ENCODE results near the gene RAD51C.
A peak's percentile ranks its signal among the peaks of the same experiment; 100 is the strongest.
"Not testable (repeated sequence)": the region's sequence is repeated elsewhere in the genome, so short reads cannot be mapped to it uniquely, and the experiment has no call there.

RAD51C gene

GRCh38 chr17:58741121-58741625 lies 48.8 kb downstream of the RAD51C start:
- DNase-seq (ENCODE audit: low read depth): peak; percentile 17
- no peak overlapping the region for H3K4me3 ChIP-seq (ENCODE audit: low read length)
- TF ChIP-seq, protein P1, sequence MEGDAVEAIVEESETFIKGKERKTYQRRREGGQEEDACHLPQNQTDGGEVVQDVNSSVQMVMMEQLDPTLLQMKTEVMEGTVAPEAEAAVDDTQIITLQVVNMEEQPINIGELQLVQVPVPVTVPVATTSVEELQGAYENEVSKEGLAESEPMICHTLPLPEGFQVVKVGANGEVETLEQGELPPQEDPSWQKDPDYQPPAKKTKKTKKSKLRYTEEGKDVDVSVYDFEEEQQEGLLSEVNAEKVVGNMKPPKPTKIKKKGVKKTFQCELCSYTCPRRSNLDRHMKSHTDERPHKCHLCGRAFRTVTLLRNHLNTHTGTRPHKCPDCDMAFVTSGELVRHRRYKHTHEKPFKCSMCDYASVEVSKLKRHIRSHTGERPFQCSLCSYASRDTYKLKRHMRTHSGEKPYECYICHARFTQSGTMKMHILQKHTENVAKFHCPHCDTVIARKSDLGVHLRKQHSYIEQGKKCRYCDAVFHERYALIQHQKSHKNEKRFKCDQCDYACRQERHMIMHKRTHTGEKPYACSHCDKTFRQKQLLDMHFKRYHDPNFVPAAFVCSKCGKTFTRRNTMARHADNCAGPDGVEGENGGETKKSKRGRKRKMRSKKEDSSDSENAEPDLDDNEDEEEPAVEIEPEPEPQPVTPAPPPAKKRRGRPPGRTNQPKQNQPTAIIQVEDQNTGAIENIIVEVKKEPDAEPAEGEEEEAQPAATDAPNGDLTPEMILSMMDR (conservative IDR thresholded peaks at IDR 0.05; ENCODE audit: low read length): no peak

DNA sequence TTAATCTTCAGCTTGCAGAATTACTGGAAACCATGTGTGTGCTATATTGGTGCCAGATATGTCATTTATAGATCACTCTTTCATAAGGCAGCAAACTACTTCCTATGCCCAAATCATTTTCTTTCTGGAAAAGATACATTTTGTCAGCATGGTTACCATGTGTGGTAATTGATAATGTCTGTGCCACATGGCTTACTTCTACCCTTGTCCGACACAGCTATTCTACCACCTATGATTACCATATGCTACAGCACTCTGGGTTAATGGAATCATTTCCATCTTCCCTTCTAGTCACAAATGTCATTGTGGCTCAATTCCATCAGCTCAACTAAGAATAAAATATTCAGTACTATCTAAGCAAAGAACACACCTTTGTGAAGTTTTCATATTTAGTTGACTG lies 55.3 kb downstream of the RAD51C start:
- H3K4me3 ChIP-seq (ENCODE audit: low read length): no peak overlapping the region
- no peak for DNase-seq (ENCODE audit: low read depth)
- TF ChIP-seq, protein P1 (conservative IDR thresholded peaks at IDR 0.05; ENCODE audit: low read length): no peak

- not testable (repeated sequence) for DNase-seq (ENCODE audit: low read depth); H3K4me3 ChIP-seq (ENCODE audit: low read length)
These were observed 57.2 kb downstream of the RAD51C start for GRCh38 chr17:58749627-58750026.

GRCh38 chr17:58753026-58753425 lies 60.6 kb downstream of the RAD51C start:
- no peak overlapping the region for H3K4me3 ChIP-seq (ENCODE audit: low read length)
- no peak for DNase-seq (ENCODE audit: low read depth)
- TF ChIP-seq, protein P1 (conservative IDR thresholded peaks at IDR 0.05; ENCODE audit: low read length): no peak

DNA sequence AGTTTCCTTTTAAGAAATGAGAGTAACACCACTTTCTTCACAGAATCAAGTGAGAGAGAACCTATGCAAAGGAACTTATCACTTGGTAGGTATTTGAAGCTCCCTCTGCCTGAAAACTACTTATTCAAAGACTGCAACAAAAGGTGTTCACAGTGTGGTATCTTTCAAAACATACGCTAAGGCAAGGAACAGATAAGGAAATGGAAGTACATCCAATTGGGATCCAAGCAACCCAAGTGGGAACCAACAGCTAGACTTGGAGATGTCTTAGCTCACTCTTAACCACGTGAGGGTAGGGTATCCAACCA lies 62.8 kb downstream of the RAD51C start:
- peak overlapping the region; percentile 60 for H3K4me3 ChIP-seq (ENCODE audit: low read length)
- no peak for DNase-seq (ENCODE audit: low read depth)
- TF ChIP-seq, protein P1 (conservative IDR thresholded peaks at IDR 0.05; ENCODE audit: low read length): no peak

- peak within 1 kb of the TSS; percentile 60 for H3K4me3 ChIP-seq (ENCODE audit: low read length)
- TF ChIP-seq, protein P1 (conservative IDR thresholded peaks at IDR 0.05; ENCODE audit: low read length): no peak
- DNase-seq (ENCODE audit: low read depth): peak; percentile 12
These were observed 63.3 kb downstream of the RAD51C start, which contains the start of gene PPM1E for GRCh38 chr17:58755577-58756245. Gene PPM1E (plus strand): TSS chr17:58755854.

DNA sequence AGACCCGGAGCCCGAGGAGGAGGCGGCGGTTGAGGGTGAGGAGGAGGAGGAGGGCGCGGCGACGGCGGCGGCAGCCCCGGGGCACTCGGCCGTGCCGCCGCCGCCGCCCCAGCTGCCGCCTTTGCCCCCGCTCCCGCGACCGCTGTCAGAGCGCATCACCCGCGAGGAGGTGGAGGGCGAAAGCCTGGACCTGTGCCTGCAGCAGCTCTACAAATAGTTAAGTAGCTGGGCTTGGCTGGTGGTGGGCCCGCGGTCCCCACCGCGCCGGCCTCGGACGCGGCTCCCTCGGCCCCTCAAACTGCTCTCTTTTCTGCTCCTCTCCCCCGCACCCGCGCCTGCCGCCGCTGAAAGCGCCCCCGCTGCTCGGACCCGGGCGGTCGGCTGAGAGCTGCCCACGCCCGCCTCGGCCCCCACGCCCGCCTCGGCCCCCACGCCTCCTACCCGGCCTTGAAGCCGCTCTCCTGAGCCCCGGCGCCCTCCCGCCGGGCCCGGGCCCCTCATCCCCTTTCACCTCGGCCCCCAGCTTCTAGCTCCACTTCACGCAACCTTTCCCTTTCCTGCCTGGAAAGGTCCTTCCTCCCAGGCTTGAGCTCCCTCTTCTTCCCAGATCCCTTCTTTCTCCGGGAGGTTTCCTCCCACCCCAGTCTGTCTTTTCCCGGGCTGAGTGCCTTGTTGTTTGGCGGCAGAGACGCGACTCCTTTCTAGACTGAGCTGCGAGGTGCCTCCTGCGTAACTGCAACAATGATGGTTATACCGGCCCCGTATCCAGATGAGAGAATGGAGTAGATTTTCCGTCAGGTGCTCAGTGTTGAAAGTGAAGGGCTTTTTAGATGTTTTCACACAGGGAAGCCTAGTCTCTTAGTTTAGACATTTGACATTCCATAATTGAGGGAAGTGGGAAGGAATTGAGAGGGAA lies 64.1 kb downstream of the RAD51C start:
- H3K4me3 ChIP-seq (ENCODE audit: low read length): peak overlapping the region; percentile 60
- no peak for DNase-seq (ENCODE audit: low read depth)
- TF ChIP-seq, protein P1 (conservative IDR thresholded peaks at IDR 0.05; ENCODE audit: low read length): no peak

Data from AG10803 (cell line).